PC-9 (cell line): ENCODE data around the gene AGAP3. TPM values are rescaled to one million over a fixed set of nuclear protein-coding genes. Genes with fewer than 3 reads are reported as not detected.

ENCODE experiments used
- BruUV-seq: library from RNA; stranded (reverse); fragments of 400-500 nt; replicated peaks from 2 replicates; lab custom pipeline; 2021; lab: Mats Ljungman, UMichigan
- CTCF ChIA-PET: fragments of 300-600 bp; sonication (Branson Sonifier 250); formaldehyde crosslinking; loops from one replicate; lab custom pipeline; 2022; ENCODE audit warnings: antibody characterized with exemption; lab: Charles Lee
- POLR2A ChIA-PET: fragments of 300-600 bp; sonication (Branson Sonifier 250); formaldehyde crosslinking; loops from one replicate; lab custom pipeline; 2022; ENCODE audit warnings: antibody characterized with exemption; ENCODE audit not compliant: unreplicated experiment; lab: Charles Lee
- DNase-seq, 2 experiments: peaks; one replicate each; pipeline versions ENCODE4 v3.0.0 to v3.0.0-alpha.2; 2015 to 2022; ENCODE audit warnings: mixed read lengths in 1 of 2
- H2AFZ ChIP-seq: fragments of 200-600 bp; sonication (generic); 2 replicates; pipeline ENCODE4 v1.8.1; 2017; ENCODE audit warnings: antibody characterized with exemption
- H3F3A ChIP-seq: fragments of 200-600 bp; sonication (generic); 2 replicates; pipeline ENCODE4 v1.8.1; 2017; ENCODE audit warnings: antibody characterized with exemption, mild to moderate bottlenecking, low read depth; ENCODE audit not compliant: insufficient read depth
- H3K27ac ChIP-seq: fragments of 200-600 bp; sonication (generic); 2 replicates; pipeline ENCODE4 v1.6.1; 2016; ENCODE audit warnings: mixed run types
- H3K27me3 ChIP-seq: fragments of 200-600 bp; sonication (generic); 2 replicates; pipeline ENCODE4 v1.6.1; 2016; ENCODE audit warnings: low read depth, mixed run types; ENCODE audit not compliant: insufficient read depth
- H3K36me3 ChIP-seq: fragments of 200-600 bp; sonication (generic); 2 replicates; pipeline ENCODE4 v1.6.1; 2016; ENCODE audit warnings: low read depth, mixed run types
- H3K4me1 ChIP-seq: fragments of 200-600 bp; sonication (generic); replicated peaks from 2 replicates; pipeline ENCODE4 v1.6.1; 2016; ENCODE audit warnings: mixed run types; ENCODE audit not compliant: insufficient read depth
- H3K4me2 ChIP-seq: fragments of 200-600 bp; sonication (generic); 2 replicates; pipeline ENCODE4 v1.6.1; 2017; ENCODE audit warnings: mixed run types
- H3K4me3 ChIP-seq: fragments of 200-600 bp; sonication (generic); 2 replicates; pipeline ENCODE4 v1.6.1; 2016; ENCODE audit warnings: mixed run types
- H3K79me2 ChIP-seq: fragments of 200-600 bp; sonication (generic); 2 replicates; pipeline ENCODE4 v1.6.1; 2017; ENCODE audit warnings: low read depth, mixed run types
- H3K9me2 ChIP-seq: fragments of 200-600 bp; sonication (generic); 2 replicates; pipeline ENCODE4 v1.8.1; 2017; ENCODE audit warnings: mild to moderate bottlenecking; ENCODE audit not compliant: insufficient read depth
- H3K9me3 ChIP-seq: fragments of 200-600 bp; sonication (generic); 2 replicates; pipeline ENCODE4 v1.8.1; 2016; ENCODE audit warnings: low read depth; ENCODE audit not compliant: insufficient read depth
- H4K20me1 ChIP-seq: fragments of 200-600 bp; sonication (generic); 2 replicates; pipeline ENCODE4 v1.8.1; 2017; ENCODE audit not compliant: insufficient read depth
- CTCF ChIP-seq: fragments of 200-600 bp; sonication (generic); conservative IDR thresholded peaks from 2 replicates; pipeline ENCODE4 v1.6.1; 2017; ENCODE audit warnings: mixed run types, antibody characterized with exemption, mild to moderate bottlenecking, moderate library complexity
- EZH2 ChIP-seq: fragments of 200-600 bp; sonication (generic); IDR thresholded peaks from 2 replicates; pipeline ENCODE4 v1.8.0; 2017; ENCODE audit warnings: antibody characterized with exemption, low read depth
- intact Hi-C: fragments of 100-400 bp; cut with micrococcal nuclease; formaldehyde crosslinking; loops from one replicate; pipeline ENCODE4 v1.10.0; 2022; ENCODE audit not compliant: unreplicated experiment
- total RNA-seq: library from RNA; stranded (reverse); gene quantifications from 2 replicates; pipeline ENCODE4 v1.2.3, GENCODE V29; 2021

Gene AGAP3
- total RNA-seq, 1 experiment from 2014 or later, result 103 TPM

DNA sequence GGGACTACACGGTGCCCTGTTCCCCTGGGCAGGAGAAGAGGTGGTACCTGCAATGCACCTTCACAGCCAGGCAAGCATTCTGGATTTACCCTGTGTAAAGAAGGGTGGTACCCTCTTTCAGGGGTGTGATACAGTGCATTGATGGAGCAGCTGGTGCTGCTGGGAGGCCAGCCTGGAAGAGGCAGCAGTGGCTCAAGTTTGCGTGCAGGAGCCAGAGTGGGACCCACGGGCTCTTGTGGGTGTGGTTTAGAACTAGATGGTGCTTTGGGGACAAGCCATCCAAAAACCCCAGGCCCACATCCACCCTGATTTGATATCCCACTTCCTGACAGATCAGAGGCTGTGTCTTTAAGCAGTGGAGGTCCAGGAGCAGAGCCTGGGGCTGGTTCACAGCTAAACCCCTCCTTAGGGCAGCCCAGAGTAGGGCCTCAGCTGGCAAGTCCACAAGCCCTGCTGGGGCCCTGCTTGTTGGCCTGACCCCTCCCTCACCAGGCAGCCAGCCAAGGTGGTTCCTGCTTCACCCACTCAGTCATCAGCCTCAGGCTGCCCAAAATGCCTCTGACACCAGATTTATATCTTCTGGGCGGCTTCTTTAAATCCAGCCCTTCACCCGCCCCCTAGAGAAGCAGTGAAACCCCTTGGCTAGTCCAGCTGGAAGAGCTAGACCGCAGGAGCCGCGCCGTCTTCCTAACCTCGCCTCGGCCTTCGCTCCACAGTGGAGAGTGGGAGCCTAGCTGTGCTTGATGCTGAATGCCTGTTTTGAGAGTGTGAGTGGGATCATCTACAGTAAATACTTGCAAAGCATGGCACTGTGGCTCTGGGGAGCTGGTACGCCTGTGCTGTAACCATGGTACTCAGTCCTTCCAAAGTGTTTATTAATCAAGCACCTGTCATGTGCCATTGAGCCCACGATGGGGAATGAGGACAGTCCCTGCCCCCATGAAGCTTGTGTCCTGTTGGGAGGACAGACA, 39.4 kb upstream of the AGAP3 start:
- ChIA-PET POLR2A (interaction anchor here (1.1 kb wide), 1 partner anchor 18 kb away, joined by 9 read pairs; the partner anchor contains the start of gene ABCB8), CTCF (interaction anchor here (0.6 kb wide), 1 partner anchor 310 kb away, joined by 6 read pairs; no protein-coding TSS in a partner anchor)
- no peaks in the 10 kb centered on the region for H3K79me2 ChIP-seq
- intact Hi-C loops, result no loop called here
- DNase-seq, result peak; percentile 78 to 93
- H3K4me2 ChIP-seq, result peak overlapping the region; percentile 40
- H3K27me3 ChIP-seq, result no peaks in the 10 kb centered on the region
- no peaks in the 10 kb centered on the region for H3K9me3 ChIP-seq
- H3F3A ChIP-seq, result peaks cover 14% of the 10 kb centered on the region; the same call in 1 of the 2 replicates
- H4K20me1 ChIP-seq, result no peaks in the 10 kb centered on the region
- peaks cover 18% of the 10 kb centered on the region for H3K4me1 ChIP-seq
- H2AFZ ChIP-seq, result no peak overlapping the region
- no peaks in the 10 kb centered on the region for H3K9me2 ChIP-seq
- TF ChIP-seq EZH2 (no peak), CTCF (no peak)
- no peaks in the 10 kb centered on the region for H3K36me3 ChIP-seq
- H3K27ac ChIP-seq, result no peak overlapping the region
- no peak overlapping the region for H3K4me3 ChIP-seq
- BruUV-seq, result no TSS peak

GRCh38 chr7:151047976-151048815, 38.1 kb upstream of the AGAP3 start, which contains the start of gene ASIC3:
ASIC3 (plus strand) TSS chr7:151048531; CDS start chr7:151048886, 355 bp downstream.
- H4K20me1 ChIP-seq, result no peaks in the 10 kb centered on the region
- CTCF ChIA-PET, result interaction anchor here (0.7 kb wide), 1 partner anchor 308 kb away, joined by 17 read pairs; no protein-coding TSS in a partner anchor
- H2AFZ ChIP-seq, result no peak within 1 kb of the TSS
- POLR2A ChIA-PET, result no interaction called here
- H3K27ac ChIP-seq, result no peak within 1 kb of the TSS
- intact Hi-C loops, result no loop called here
- peaks cover 18% of the 10 kb centered on the region; the same call in 1 of the 2 replicates for H3F3A ChIP-seq
- TF ChIP-seq EZH2, result no peak
- TF ChIP-seq CTCF, result no peak
- H3K9me3 ChIP-seq, result no peaks in the 10 kb centered on the region
- no peaks in the 10 kb centered on the region for H3K27me3 ChIP-seq
- H3K4me2 ChIP-seq, result peak within 1 kb of the TSS; percentile 40
- BruUV-seq, result no TSS peak
- H3K9me2 ChIP-seq, result no peaks in the 10 kb centered on the region
- no peaks in the 10 kb centered on the region for H3K79me2 ChIP-seq
- DNase-seq, result no peak
- H3K4me3 ChIP-seq, result no peak within 1 kb of the TSS
- H3K36me3 ChIP-seq, result no peaks in the 10 kb centered on the region
- H3K4me1 ChIP-seq, result peaks cover 18% of the 10 kb centered on the region

- CTCF ChIA-PET, result interaction anchor here (0.7 kb wide), 1 partner anchor 309 kb away, joined by 17 read pairs; no protein-coding TSS in a partner anchor
- TF ChIP-seq EZH2, result no peak
- TF ChIP-seq CTCF, result no peak
Observed at GRCh38 chr7:151048911-151049463, 37.3 kb upstream of the AGAP3 start.

More at GRCh38 chr7:151048911-151049463, 37.3 kb upstream of the AGAP3 start:
- Histone ChIP-seq H3K27ac (no peak overlapping the region), H2AFZ (no peak overlapping the region), H3K4me1 (peaks cover 18% of the 10 kb centered on the region), H3F3A (peaks cover 18% of the 10 kb centered on the region; the same call in 1 of the 2 replicates), H4K20me1 (no peaks in the 10 kb centered on the region), H3K27me3 (no peaks in the 10 kb centered on the region), H3K9me2 (no peaks in the 10 kb centered on the region), H3K9me3 (no peaks in the 10 kb centered on the region), H3K36me3 (no peaks in the 10 kb centered on the region), H3K4me3 (no peak overlapping the region), H3K79me2 (no peaks in the 10 kb centered on the region), H3K4me2 (no peak overlapping the region)
- POLR2A ChIA-PET, result no interaction called here
- DNase-seq, result no peak
- BruUV-seq, result no TSS peak
- intact Hi-C loops, result no loop called here
